NCI-H82 treated with DMSO at 0.1 percent for 48 hours (cell line): Measurements from ENCODE around the gene LRFN5.
"Not testable (repeated sequence)": the region's sequence is repeated elsewhere in the genome, so short reads cannot be mapped to it uniquely, and the experiment has no call there.

Experiments used
- DNase-seq: peaks from one replicate; lab custom pipeline; 2025; ENCODE audit not compliant: unreplicated experiment; lab: John Stamatoyannopoulos, UW

Gene LRFN5

GRCh38 chr14:41878321-41878720 is 271.6 kb downstream of the LRFN5 start:
- no peak for DNase-seq

GRCh38 chr14:41891624-41892023 is 284.9 kb downstream of the LRFN5 start:
- no peak for DNase-seq

GRCh38 chr14:41899416-41899815 is 292.7 kb downstream of the LRFN5 start:
- peak; percentile 53 for DNase-seq

- peak; percentile 5 for DNase-seq
These were observed 294.0 kb downstream of the LRFN5 start for GRCh38 chr14:41900644-41901043.

GRCh38 chr14:41901089-41901488 is 294.4 kb downstream of the LRFN5 start:
- no peak for DNase-seq

GRCh38 chr14:41905394-41905964 is 298.8 kb downstream of the LRFN5 start:
- DNase-seq, result no peak

GRCh38 chr14:41911155-41911554 is 304.5 kb downstream of the LRFN5 start:
- not testable (repeated sequence) for DNase-seq

GRCh38 chr14:41913398-41913797 is 306.7 kb downstream of the LRFN5 start:
- no peak for DNase-seq

GRCh38 chr14:41915732-41916131 is 309.1 kb downstream of the LRFN5 start:
- DNase-seq, result no peak

GRCh38 chr14:41916313-41916712 is 309.6 kb downstream of the LRFN5 start:
- DNase-seq, result no peak

GRCh38 chr14:41925409-41925808 is 318.7 kb downstream of the LRFN5 start:
- peak; percentile 68 for DNase-seq

GRCh38 chr14:41950428-41951151 is 343.9 kb downstream of the LRFN5 start:
- DNase-seq, result no peak
